PC-3 (cell line): ENCODE measurements around the gene HOXC9. TPM values are rescaled to one million over a fixed set of nuclear protein-coding genes. Genes with fewer than 3 reads are reported as not detected.
A peak's percentile ranks its signal among the peaks of the same experiment; 100 is the strongest.

Experiments used
- ATAC-seq: fragments of 200-7000 bp; cut with Tn5 transposase; 2 replicates; pipeline ENCODE4 v1.9.1; 2020; ENCODE audit warnings: mild to moderate bottlenecking, moderate library complexity
- BruUV-seq: library from RNA; stranded (reverse); fragments of 400-500 nt; replicated peaks from 2 replicates; lab custom pipeline; 2021; lab: Mats Ljungman, UMichigan
- CTCF ChIA-PET: fragments of 300-600 bp; sonication (Branson Sonifier 250); formaldehyde crosslinking; loops from one replicate; lab custom pipeline; 2022; ENCODE audit warnings: antibody characterized with exemption; lab: Charles Lee
- POLR2A ChIA-PET: fragments of 300-600 bp; sonication (Branson Sonifier 250); formaldehyde crosslinking; loops from one replicate; lab custom pipeline; 2022; ENCODE audit warnings: antibody characterized with exemption; ENCODE audit not compliant: unreplicated experiment; lab: Charles Lee
- DNase-seq: peaks from one replicate; pipeline ENCODE4 v3.0.0-alpha.2; 2015
- H2AFZ ChIP-seq: fragments of 300-600 bp; sonication (generic); 2 replicates; pipeline ENCODE4 v1.6.0; 2016; ENCODE audit warnings: antibody characterized with exemption, low read length
- H3F3A ChIP-seq: fragments of 300-600 bp; sonication (generic); one replicate; pipeline ENCODE4 v1.6.0; 2017; ENCODE audit warnings: antibody characterized with exemption, low read length, control low read depth, mild to moderate bottlenecking; ENCODE audit not compliant: unreplicated experiment
- H3K27ac ChIP-seq: fragments of 300-600 bp; sonication (generic); 2 replicates; pipeline ENCODE4 v1.5.1; 2016; ENCODE audit warnings: mild to moderate bottlenecking, low read length
- H3K27me3 ChIP-seq: fragments of 300-600 bp; sonication (generic); 2 replicates; pipeline ENCODE4 v1.6.1; 2016; ENCODE audit warnings: low read length, mixed read lengths
- H3K36me3 ChIP-seq: fragments of 300-600 bp; sonication (generic); 2 replicates; pipeline ENCODE4 v1.6.1; 2016; ENCODE audit warnings: low read depth, mixed run types, low read length, mixed read lengths
- H3K4me1 ChIP-seq: fragments of 300-600 bp; sonication (generic); 2 replicates; pipeline ENCODE4 v1.5.1; 2016; ENCODE audit warnings: low read length; ENCODE audit not compliant: insufficient read depth
- H3K4me2 ChIP-seq: fragments of 300-600 bp; sonication (generic); 2 replicates; pipeline ENCODE4 v1.6.0; 2016; ENCODE audit warnings: low read length
- H3K4me3 ChIP-seq: fragments of 300-600 bp; sonication (generic); 2 replicates; pipeline ENCODE4 v1.5.1; 2016; ENCODE audit warnings: mild to moderate bottlenecking, low read length, mixed read lengths
- H3K79me2 ChIP-seq: fragments of 300-600 bp; sonication (generic); 2 replicates; pipeline ENCODE4 v1.6.1; 2017; ENCODE audit warnings: low read length, mixed read lengths
- H3K9ac ChIP-seq: fragments of 300-600 bp; sonication (generic); 2 replicates; pipeline ENCODE4 v1.6.0; 2016; ENCODE audit warnings: mild to moderate bottlenecking, low read length
- H3K9me2 ChIP-seq: fragments of 300-600 bp; sonication (generic); replicated peaks from 2 replicates; pipeline ENCODE4 v1.6.1; 2016; ENCODE audit warnings: mixed run types, low read length, mixed read lengths
- H3K9me3 ChIP-seq: fragments of 300-600 bp; sonication (generic); 2 replicates; pipeline ENCODE4 v1.6.1; 2016; ENCODE audit warnings: low read length, mixed read lengths
- H4K20me1 ChIP-seq: fragments of 300-600 bp; sonication (generic); 2 replicates; pipeline ENCODE4 v1.6.1; 2016; ENCODE audit warnings: low read length, mixed read lengths
- CTCF ChIP-seq: fragments of 300-600 bp; sonication (generic); conservative IDR thresholded peaks from 2 replicates; pipeline ENCODE4 v1.5.1; 2017; ENCODE audit warnings: antibody characterized with exemption, low read depth, mild to moderate bottlenecking, low read length
- EZH2 ChIP-seq: fragments of 300-600 bp; sonication (generic); IDR thresholded peaks from one replicate; pipeline ENCODE4 v1.6.1; 2017; ENCODE audit warnings: antibody characterized with exemption, mild to moderate bottlenecking, low read length; ENCODE audit not compliant: unreplicated experiment
- EZH2phosphoT487 ChIP-seq: fragments of 300-600 bp; sonication (generic); IDR thresholded peaks from 2 replicates; pipeline ENCODE4 v1.6.1; 2018; ENCODE audit warnings: mild to moderate bottlenecking, antibody characterized with exemption, low read length, borderline replicate concordance
- intact Hi-C: fragments of 100-400 bp; cut with micrococcal nuclease; formaldehyde crosslinking; loops from 2 replicates; pipeline ENCODE4 v1.9.0; 2023
- total RNA-seq: library from RNA; depleted of rRNA; stranded (reverse); fragments of >200 nt; gene quantifications from 2 replicates; pipeline ENCODE4 v1.2.3, GENCODE V29; 2014

Gene HOXC9
- total RNA-seq, 1 experiment from 2014 or later, result 1.5 TPM

DNA sequence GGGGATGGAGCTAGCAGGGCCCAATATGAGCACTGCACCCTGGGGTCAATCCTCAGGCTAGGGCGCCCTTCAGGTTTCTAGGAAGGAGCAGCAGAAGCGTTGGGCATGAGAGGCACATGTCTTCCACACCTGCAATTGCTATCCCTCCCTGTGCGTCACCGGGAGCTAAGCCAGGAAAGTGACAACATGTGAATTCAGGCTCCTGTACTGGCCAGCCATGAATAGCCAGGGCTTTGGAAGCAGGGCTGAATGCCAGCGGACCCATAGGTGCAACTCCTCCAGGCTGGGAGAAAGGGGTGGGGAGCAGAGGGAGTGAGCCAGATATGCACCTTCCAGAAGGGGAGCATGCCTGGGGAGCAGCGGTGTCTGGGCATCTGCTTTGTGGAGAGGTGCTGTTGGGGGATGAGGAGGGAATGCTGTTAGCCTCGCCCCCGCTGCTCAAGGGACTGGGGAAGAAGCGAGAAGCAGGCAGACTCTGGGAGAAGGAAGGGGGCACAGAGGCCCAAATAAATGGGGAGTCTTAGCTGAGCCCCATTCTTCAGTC is 39.0 kb downstream of the HOXC9 start:
- Histone ChIP-seq H4K20me1 (no peaks in the 10 kb centered on the region), H3K4me3 (no peak overlapping the region), H2AFZ (no peak overlapping the region), H3K79me2 (no peaks in the 10 kb centered on the region), H3K27ac (no peak overlapping the region), H3K4me1 (peaks cover 11% of the 10 kb centered on the region), H3K27me3 (no peaks in the 10 kb centered on the region), H3K9ac (no peak overlapping the region), H3K9me3 (no peaks in the 10 kb centered on the region), H3K4me2 (no peak overlapping the region), H3K9me2 (no peaks in the 10 kb centered on the region), H3K36me3 (no peaks in the 10 kb centered on the region), H3F3A (no peaks in the 10 kb centered on the region)
- ATAC-seq, result peak; percentile 33
- POLR2A ChIA-PET, result no interaction called here
- BruUV-seq, result no TSS peak
- intact Hi-C loops, result no loop called here
- CTCF ChIA-PET, result interaction anchor here (0.5 kb wide), 1 partner anchor 16 kb away, joined by 13 read pairs; no protein-coding TSS in a partner anchor
- DNase-seq, result peak; percentile 56
- TF ChIP-seq EZH2 (no peak), CTCF (no peak), EZH2phosphoT487 (no peak)

GRCh38 chr12:54039417-54040147 is 39.6 kb downstream of the HOXC9 start:
- no peak for ATAC-seq
- Histone ChIP-seq H3K27ac (no peak overlapping the region), H3K36me3 (no peaks in the 10 kb centered on the region), H3F3A (no peaks in the 10 kb centered on the region), H3K27me3 (no peaks in the 10 kb centered on the region), H3K9ac (no peak overlapping the region), H3K9me3 (no peaks in the 10 kb centered on the region), H3K4me2 (no peak overlapping the region), H3K4me1 (peaks cover 11% of the 10 kb centered on the region), H2AFZ (no peak overlapping the region), H3K9me2 (no peaks in the 10 kb centered on the region), H3K4me3 (no peak overlapping the region), H3K79me2 (no peaks in the 10 kb centered on the region), H4K20me1 (no peaks in the 10 kb centered on the region)
- POLR2A ChIA-PET, result no interaction called here
- TF ChIP-seq CTCF (no peak), EZH2 (no peak), EZH2phosphoT487 (no peak)
- CTCF ChIA-PET, result no interaction called here
- no peak for DNase-seq
- intact Hi-C loops, result no loop called here
- no TSS peak for BruUV-seq

- no peaks in the 10 kb centered on the region for H3K9me3 ChIP-seq
- TF ChIP-seq EZH2 (no peak), CTCF (no peak), EZH2phosphoT487 (no peak)
- no peak for ATAC-seq
- H3K9ac ChIP-seq, result no peak overlapping the region
- ChIA-PET CTCF (no interaction called here), POLR2A (no interaction called here)
- no peaks in the 10 kb centered on the region for H3K79me2 ChIP-seq
- H3K9me2 ChIP-seq, result no peaks in the 10 kb centered on the region
- peaks cover 11% of the 10 kb centered on the region for H3K4me1 ChIP-seq
- no peak overlapping the region for H3K4me3 ChIP-seq
- H2AFZ ChIP-seq, result no peak overlapping the region
- no TSS peak for BruUV-seq
- H3F3A ChIP-seq, result no peaks in the 10 kb centered on the region
- no peaks in the 10 kb centered on the region for H3K27me3 ChIP-seq
- DNase-seq, result peak; percentile 11
- no peak overlapping the region for H3K4me2 ChIP-seq
- no peak overlapping the region for H3K27ac ChIP-seq
- no peaks in the 10 kb centered on the region for H4K20me1 ChIP-seq
- intact Hi-C loops, result no loop called here
- H3K36me3 ChIP-seq, result no peaks in the 10 kb centered on the region
Observed at GRCh38 chr12:54040148-54040494, 40.2 kb downstream of the HOXC9 start.
